HUDEP-2 (cell line): Measurements from ENCODE around the gene LRRC57.

ENCODE experiments used
- DNase-seq, 76 experiments: peaks; one replicate each; lab custom pipeline; 2025; ENCODE audit not compliant: unreplicated experiment in 76 of 76; lab: John Stamatoyannopoulos, UW

LRRC57 gene

DNA sequence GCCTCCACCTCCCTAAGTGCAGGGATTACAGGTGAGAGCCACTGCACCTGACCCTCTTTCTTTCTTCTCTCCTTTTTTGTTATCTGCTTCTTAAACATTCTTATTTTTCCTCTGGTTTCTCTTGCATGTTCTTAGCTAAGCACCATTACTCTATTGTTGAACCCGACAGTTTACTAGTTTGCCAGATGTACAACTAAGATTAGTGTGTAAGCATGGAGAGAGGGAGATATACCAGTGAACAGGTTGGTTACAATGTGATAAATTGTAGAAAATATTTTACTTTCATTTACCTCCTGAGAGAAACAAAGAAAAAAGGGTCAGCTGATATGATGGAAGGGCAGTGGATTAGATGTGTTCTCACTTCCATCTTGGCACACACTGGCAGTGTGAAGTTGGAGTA is 5.0 kb upstream of the LRRC57 start:
- peak in 1 of 76 experiments; percentile 30 for DNase-seq

DNA sequence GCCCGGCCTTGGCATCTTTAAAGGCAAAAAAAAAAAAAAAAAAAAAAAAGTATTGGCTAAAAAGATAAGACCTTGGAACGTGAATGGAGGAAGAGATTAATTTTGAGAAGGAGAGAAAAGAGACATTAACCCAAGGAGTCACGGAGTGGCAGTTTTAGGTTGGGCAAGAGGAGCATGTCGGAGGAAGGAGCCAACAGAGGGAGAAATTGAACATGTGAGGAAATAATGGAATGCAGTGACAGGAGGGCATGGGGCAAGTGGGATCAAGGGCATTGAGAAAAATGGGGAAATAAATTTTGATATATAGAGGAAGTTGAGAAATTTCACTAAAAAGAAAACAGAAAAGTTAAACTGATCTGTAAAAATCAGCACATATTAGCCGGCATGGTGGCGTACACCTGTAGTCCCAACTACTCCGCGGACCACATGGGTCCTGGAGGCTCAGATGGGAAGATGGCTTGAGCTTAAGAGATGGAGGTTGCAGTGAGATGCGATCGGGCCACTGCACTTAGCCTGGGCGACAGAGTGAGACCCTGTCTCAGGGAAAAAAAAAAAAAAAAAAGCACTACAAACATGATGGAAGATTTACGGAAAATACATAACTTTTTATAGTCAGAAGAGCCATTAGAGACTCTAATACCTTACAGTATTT is 1.3 kb upstream of the LRRC57 start:
- peak in 24 of 76 experiments; percentile 7 to 62 (median 26) for DNase-seq

DNA sequence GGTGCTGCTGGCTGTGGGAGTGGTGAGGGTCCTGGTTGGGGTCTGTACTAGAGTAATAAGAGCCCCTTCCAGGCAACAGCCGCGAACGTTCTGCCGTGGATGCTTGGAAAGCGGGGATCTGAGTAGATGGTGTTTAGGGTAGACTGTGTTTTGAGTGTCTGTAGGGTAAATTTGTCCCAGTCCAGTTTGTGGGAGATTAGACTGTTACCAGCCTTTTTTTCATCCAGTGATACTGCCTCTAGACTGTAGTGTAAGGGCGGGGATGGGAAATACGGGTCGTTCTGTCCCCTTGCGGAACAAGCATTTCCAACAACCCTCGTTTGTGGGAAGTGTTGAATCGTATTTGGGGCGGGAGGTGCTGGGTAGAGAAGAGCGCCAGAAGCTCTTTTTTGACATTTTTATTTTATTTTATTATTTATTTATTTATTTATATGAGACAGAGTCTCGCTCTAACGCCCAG is 469 bp upstream of the LRRC57 start:
- DNase-seq: peak in 30 of 76 experiments; percentile 2 to 65 (median 31)

DNA sequence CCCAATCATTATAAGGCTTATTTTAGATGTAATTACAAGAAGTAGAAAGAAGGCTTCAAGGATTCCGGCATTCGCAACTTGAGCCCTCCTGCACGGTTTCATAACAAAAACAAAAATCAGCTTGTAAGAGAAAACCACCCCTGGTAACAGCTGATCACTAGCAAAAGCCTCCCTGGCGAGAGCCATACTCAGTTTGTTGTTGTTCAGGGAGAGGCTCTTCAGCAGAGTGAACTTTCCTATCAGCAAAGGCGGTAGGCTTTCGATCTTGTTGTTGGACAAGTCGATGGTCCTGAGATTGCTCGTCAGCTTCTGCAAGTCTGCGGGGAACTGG is 710 bp downstream of the LRRC57 start:
- peak in 7 of 76 experiments; percentile 3 to 43 (median 27) for DNase-seq

DNA sequence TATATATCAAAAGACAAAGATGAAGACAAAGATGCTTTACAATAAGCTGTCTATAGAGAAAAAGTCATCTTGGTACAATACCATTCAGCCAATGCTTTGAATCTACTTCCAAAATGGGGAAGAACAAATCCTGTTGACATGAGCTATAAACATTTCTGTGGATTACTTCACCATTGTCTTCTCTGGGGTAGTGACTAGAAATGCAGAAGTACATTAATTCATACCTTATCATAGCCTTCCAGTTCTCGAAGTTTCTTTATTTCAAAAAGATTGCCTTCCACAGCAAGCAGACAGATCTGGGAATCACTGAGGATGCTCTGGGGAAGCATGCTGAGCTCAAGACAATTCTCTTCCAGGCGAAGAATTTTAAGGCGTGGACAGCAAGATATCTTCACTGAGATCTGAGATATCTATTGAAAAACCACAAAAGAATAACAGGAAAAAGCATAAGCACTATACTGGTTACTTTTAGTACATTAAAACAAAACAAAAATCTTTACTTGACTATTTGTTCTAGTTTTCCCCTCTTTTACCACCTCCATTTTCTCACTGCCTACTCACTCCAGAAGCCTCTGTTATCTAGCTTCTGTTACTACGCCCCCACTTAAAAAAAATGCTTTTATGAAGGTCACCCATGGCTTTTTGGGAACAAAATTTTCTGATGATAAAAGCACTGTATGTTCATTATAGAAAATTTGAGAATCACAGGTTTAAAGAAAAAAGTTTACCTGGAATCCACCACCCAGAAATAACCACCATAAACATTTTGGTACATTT is 3.6 kb downstream of the LRRC57 start:
- DNase-seq: no peak

DNA sequence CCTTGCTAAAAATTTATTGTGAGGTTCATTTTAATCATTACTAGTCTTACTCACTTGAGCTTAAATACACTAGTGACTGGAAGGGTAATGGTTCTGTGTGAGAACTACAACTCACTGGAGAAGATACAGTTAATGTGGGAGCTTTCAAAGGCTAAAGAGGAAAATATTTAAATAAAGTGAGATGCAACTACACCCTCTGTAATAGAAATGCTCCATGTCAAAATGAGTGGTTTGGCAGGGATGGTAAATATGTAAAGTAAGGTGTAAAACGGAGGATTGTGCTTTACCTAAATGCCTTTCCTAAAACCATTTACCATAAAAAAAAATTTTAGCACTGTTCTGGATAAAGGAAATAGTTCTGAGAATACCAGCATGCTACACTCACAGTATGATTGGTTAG is 15.3 kb downstream of the LRRC57 start:
- DNase-seq: no peak

DNA sequence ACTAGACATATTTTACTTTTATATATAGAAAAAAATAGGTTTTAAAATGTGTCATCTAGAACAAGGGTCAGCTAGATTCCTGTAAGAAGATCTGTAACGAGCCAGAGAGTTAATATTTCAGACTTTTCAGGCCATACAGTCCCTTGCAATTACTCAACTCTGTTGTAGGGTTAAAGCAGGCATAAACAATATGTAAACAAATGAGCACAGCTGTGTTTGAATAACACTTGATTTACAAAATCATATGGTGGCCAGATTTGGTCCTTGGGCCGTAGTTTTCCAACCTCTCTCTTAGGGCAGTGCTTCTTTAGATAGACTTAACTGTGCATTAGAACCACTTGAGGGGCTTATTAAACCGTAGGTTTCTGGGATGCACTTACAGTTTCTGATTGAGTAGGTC is 19.6 kb downstream of the LRRC57 start:
- DNase-seq: no peak

DNA sequence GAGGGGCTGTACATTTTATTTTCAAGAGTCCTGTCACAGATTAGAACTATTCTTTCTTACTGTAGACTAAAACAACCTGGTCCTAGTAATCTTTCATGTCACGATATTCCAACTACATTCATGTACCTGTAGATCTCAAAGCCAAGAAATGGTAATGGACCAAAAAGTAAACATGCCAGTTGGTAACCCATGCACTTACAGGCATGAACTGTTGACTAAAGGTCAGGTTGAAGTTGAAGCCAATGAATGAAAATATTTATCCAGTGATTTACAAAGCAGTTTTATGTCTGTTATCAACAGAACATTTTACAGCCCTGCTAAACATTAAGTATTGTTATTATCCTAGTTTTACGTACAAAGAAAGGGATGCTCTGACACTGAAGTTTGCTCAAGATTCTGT is 25.3 kb downstream of the LRRC57 start:
- DNase-seq: no peak

DNA sequence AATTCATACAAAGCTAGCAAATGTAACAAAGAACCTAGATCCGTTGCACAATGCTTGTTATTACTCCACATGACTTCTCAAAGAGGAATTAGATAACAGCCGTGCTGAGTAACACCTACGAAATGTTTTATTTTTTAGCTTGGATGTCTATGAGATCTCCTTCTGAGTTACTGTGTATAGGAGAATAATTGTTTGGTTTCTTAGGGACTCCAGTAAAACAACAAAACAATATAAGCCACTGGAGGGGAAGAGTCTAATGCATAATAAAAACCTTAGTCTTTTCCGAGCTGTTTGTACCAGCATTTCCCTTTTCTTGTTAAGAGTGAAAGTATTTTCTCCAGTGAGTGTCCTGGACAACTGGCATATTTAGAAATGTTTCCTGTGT is 37.6 kb downstream of the LRRC57 start:
- no peak for DNase-seq

DNA sequence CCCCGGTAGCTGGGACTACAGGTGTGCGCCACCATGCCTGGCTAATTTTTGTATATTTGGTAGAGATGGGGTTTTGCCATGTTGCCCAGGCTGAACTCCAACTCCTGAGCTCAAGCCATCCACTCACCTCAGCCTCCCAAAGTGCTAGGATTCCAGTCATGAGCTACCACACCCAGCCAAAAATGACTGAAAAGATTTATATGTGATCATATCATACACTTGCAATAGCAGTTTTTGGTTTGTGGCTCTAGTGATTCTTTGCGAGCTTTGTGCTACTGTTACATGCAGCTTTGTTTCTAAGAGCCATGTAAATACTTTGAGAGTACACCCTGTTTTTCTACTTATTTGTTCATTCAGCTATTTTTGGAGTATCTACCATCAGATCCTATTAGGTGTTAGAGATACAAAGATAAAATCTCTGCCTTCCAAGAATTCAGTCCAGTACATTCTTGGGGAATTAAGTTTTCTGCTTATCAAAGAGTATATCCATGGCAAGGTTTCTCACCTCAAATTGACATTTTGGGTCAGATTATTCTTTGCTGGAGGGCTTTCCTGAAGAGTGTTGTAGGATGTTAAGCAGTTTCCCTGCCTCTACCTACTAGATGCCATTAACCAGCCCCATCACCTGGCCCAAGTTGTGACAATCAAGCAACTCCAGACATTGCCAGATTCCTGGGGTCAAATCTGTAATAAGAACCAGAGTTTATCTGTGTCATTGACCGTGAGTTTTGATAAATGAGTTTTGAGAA is 38.2 kb downstream of the LRRC57 start:
- no peak for DNase-seq

DNA sequence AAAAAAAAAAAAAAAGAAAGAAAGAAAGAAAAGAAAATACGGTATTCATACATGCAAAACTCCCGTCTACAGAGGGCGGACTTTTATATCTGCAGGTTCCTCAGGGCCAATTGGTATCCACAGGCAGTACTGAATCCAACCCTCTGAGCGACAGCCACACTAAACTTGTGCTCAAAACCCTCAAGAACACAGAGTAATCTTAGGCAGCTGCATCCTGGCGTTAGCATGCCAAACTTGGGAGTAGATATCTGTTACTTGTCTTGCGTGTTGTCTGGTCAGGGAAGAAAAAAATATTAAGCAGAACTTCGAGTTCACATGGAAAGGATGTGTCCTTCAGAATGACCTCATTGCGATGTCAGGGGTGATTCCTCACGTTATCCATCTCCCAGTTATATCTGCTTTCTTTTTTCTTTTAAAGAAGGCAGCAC is 40.3 kb downstream of the LRRC57 start:
- DNase-seq: no peak

DNA sequence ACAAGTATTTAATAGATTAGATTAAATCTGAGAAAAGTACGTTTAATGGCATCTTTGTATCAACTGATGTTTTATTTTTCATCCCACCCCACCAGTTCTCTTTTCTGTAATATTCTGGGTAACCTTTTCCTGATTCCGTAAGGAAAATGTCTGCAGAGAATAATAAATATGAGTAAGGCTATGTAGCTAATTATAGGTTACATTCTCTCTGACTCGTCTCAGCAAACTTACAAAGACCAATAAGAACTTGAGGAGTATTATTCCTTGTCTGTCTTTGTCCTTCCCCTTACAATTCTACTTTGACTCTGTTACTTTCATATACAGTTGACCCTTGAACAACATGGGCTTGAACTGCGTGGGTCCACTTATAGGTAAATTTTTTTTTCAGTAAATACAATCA is 41.1 kb downstream of the LRRC57 start:
- no peak for DNase-seq

DNA sequence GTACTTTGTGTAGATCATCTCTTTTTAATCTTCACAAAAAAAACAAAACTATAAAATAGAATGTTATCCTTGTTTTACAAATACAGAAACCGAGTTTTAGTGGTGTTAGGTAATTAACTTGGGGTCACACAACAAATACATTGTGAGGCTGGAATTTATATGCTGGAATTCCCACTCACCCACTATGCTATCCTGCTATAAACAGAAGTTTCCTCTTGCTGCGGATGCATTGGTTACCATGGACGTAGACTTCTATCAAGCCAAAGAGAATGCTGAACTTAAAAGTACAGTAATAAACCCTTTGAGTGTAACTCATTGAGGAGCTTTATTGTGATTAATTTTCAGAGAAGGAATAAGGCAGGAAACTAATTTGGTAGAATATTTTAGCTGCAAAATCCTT is 44.0 kb downstream of the LRRC57 start:
- no peak for DNase-seq

DNA sequence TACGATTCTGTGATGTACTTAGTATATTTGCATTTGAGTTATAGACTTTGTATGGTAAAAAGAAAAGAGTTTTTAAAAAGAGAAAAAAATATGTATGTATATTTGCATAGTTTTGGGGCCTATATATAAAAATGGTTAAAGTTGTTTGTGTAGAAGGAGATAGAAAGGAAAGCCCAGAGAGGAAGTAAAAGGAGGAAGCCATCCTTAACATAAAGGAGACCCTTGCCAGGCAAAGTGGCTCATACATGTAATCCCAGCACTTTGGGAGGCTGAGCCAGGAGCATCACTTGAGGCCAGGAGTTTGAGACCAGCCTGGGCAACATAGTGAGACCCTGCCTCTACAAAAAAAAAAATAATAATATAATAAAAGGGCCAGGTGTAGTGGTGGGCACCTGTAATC is 44.8 kb downstream of the LRRC57 start:
- no peak for DNase-seq

DNA sequence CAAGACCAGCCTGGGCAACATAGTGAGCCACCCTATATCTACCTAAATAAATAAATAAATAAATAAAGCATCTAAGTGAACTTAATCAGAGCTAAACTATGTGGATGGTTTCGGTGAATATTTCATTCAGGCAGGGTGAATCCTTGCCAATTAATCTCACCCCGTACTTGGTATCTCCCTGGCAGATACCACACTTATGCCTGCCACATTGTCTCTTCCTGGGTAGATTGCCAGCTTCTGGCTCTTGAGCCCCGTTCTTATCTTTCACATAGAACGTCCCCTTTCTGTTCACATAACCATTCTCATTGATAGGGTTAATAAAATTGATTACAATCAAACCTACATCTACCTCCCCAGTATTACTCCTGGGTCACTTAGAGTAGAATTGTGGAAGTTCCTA is 46.1 kb downstream of the LRRC57 start:
- DNase-seq: peak in 70 of 76 experiments; percentile 7 to 86 (median 52)

DNA sequence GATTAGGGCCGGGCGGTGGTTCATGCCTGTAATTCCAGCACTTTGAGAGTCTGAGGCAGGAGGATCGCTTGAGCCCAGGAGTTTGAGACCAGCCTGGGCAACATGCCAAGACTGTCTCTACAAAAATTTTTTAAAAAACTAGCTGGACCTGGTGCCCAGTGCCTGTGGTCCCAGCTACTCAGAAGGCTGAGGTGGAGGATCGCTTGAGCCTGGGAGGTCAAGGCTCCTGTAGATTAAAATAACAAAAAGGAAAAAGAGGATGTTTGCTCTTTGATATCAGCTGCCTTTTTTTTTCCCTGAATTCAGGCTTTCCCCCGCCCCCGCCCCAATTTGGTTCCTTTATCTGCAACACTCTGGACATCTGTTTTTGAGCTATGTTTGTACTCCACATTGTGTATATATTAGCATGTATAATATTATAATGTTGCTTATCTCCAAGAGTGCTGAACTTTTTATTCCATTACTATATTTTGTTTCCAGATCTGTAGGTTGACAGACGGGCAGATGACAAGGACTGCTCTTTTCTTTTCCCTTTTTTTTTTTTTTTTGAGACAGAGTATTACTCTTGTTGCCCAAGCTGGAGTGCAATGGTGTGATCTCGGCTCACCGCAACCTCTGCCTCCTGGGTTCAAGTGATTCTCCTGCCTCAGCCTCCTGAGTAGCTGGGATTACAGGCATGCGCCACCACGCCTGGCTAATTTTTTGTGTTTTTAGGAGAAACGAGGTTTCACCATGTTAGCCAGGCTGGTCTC is 48.6 kb downstream of the LRRC57 start:
- DNase-seq: peak in 56 of 76 experiments; percentile 4 to 64 (median 33)

DNA sequence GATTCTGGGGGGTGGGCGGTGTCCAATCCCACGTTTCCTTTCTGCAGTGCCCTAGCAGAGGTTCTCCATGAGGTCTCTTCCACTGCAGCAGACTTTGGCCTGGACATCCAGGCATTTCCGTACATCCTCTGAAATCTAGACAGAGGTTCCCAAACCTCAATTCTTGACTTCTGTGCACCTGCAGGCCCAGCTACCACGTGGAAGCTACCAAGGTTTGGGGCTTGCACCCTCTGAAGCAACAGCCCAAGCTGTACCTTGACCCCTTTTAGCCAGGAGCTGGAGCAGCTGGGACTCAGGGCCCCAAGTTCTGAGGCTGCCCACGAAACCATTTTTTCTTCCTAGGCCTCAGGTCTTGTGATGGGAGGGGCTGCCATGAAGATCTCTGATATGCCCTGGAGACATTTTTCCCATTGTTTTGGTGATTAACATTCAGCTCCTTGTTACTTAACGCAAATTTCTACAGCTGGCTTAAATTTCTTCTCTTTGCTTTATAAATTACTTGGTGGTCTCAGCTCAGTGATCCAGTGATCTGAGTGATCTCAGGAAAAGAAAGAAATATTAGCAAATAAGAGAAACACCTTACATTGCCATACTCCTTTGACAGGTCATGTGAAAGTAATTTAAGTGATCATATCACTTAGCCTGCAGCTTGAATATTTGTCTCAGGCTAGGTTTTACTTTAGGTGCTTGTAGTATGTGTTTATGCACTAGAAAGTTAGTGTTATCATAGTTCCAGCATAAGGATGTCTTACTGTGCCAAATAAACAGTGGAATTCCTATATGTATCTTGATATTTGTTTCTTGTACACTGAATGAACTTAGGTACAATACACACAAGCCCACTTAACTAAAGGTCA is 50.2 kb downstream of the LRRC57 start:
- DNase-seq: peak in 13 of 76 experiments; percentile 4 to 51 (median 21)

DNA sequence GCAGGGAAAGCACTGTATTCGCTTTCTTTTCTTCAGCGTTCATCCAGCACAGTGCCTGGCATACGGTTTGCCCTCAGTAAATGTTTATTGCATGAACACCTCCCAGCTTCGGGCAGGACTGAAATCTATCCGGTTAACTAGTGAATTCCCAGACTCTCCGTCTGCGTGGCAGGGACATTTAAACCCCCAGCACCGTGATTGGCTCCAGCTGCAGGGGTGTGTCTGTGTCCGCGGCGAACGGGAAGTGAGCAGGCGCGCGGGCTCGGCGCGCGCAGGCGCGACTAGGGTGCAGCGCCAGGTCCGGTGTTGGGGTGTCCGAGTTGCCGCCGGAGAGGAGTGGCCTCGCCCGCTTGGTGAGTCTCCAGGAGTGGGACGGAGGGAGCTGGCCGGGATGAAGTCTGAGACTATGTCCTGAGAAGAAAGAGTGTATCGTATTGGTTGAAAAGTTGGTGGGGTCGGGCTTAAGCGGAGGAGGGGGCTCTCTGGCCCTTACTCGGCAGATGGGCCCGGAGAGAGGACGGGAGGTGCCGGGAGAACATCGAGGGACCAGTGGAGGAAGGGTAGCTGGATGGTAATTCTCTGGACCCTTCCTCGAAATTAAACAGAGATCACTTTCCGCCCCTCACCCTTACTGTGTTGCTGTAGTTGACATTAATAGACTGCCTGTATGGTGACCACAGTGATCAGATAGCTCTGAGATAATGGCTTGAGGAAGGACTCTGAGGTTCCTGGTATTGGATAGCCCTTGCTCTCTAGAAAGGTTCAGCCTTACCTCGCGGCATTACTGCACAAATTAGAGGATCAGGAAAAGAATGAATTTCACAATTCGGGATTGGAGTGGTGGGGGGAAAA is 53.0 kb downstream of the LRRC57 start, which contains the start of gene SNAP23:
SNAP23 (plus strand) TSS at position 274 of the 852 bp plus-strand sequence. CDS start 16,213 bp downstream, outside the sequence.
- peak in 74 of 76 experiments; percentile 22 to 89 (median 76) for DNase-seq

DNA sequence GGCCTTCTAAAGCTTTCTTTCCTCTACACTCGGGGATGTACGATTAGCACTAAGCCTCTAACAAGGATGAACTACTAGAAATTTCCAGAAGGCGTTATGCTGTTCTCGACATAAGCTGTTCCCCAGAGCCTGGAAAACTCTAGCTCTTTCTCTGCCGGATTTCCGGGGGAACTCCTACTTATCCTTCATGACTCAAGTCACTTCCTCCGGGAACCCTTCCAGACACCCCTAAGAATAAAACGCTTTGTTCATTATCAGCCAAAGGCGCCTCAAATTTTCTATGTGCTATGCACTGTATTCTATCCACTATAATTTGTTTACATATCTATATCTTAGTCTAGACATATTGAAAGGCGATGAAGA is 53.6 kb downstream of the LRRC57 start:
- DNase-seq: no peak
